PC-3 (cell line): ENCODE measurements around the gene YJU2.

Source experiments
- EZH2 ChIP-seq: fragments of 300-600 bp; sonication (generic); IDR thresholded peaks from one replicate; pipeline ENCODE4 v1.6.1; 2017; ENCODE audit warnings: antibody characterized with exemption, mild to moderate bottlenecking, low read length; ENCODE audit not compliant: unreplicated experiment
- TF ChIP-seq, protein P1 (sequence below): fragments of 300-600 bp; sonication (generic); conservative IDR thresholded peaks from 2 replicates; pipeline ENCODE4 v1.5.1; 2017; ENCODE audit warnings: antibody characterized with exemption, low read depth, mild to moderate bottlenecking, low read length

DNA sequence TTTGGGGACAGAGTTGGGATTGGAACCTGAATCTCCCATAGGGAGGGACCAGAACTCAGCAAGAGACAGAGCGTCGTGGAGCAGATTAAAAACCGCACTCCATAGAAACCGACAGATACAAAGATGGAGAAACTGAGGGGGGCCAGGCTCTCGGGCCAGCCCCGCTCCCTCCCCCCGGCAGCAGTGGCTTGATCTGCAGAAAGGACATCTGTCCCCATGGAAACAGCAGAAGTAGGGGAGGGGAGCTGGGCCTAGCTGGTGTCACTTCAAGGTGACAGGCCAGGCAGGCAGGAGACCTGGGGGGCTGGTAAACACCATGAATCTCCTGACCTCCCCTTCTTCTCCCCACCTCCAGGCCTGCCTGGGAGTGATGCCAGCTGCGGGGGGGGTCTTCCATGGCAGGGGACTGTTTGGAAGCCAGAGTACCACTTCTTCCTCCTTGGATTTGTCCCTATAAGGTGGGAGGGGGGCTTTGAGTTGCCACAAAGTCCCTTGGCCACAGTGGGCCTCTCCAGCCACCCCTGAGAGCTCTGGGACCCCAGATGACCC is 44.4 kb downstream of the YJU2 start:
- TF ChIP-seq, protein P1, sequence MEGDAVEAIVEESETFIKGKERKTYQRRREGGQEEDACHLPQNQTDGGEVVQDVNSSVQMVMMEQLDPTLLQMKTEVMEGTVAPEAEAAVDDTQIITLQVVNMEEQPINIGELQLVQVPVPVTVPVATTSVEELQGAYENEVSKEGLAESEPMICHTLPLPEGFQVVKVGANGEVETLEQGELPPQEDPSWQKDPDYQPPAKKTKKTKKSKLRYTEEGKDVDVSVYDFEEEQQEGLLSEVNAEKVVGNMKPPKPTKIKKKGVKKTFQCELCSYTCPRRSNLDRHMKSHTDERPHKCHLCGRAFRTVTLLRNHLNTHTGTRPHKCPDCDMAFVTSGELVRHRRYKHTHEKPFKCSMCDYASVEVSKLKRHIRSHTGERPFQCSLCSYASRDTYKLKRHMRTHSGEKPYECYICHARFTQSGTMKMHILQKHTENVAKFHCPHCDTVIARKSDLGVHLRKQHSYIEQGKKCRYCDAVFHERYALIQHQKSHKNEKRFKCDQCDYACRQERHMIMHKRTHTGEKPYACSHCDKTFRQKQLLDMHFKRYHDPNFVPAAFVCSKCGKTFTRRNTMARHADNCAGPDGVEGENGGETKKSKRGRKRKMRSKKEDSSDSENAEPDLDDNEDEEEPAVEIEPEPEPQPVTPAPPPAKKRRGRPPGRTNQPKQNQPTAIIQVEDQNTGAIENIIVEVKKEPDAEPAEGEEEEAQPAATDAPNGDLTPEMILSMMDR = no peak
- TF ChIP-seq EZH2 = no peak
